KBM-7 (cell line): Measurements from ENCODE around the gene SOS2.
A peak's percentile ranks its signal among the peaks of the same experiment; 100 is the strongest.
"Not testable (repeated sequence)": the region's sequence is repeated elsewhere in the genome, so short reads cannot be mapped to it uniquely, and the experiment has no call there.

Experiments used
- DNase-seq: peaks from one replicate; pipeline ENCODE4 v3.0.0-alpha.2; 2015
- in situ Hi-C: fragments of 300-500 bp; cut with MboI; formaldehyde crosslinking; loops from 2 replicates; pipeline ENCODE4 v1.14.3; 2020; ENCODE audit warnings: low sequenced_read_pairs, low pct_unique_long_range_greater_than_20kb, mixed read lengths

Gene SOS2

GRCh38 chr14:50092006-50092555, 139.3 kb downstream of the SOS2 start:
- DNase-seq: no peak
- in situ Hi-C loops: no loop called here

GRCh38 chr14:50091240-50091913, 140.0 kb downstream of the SOS2 start:
- no peak for DNase-seq
- in situ Hi-C loops: no loop called here

- in situ Hi-C loops: no loop called here
- DNase-seq: no peak
These were observed 142.2 kb downstream of the SOS2 start for GRCh38 chr14:50089208-50089607.

- in situ Hi-C loops: no loop called here
- DNase-seq: no peak
These were observed 142.6 kb downstream of the SOS2 start for GRCh38 chr14:50088731-50089130.

GRCh38 chr14:50088117-50088515, 143.3 kb downstream of the SOS2 start:
- DNase-seq: no peak
- in situ Hi-C loops: no loop called here

GRCh38 chr14:50087341-50088116, 143.8 kb downstream of the SOS2 start:
- in situ Hi-C loops: no loop called here
- peak; percentile 44 for DNase-seq

- DNase-seq: no peak
- in situ Hi-C loops: no loop called here
These were observed 145.1 kb downstream of the SOS2 start for GRCh38 chr14:50086321-50086711.

GRCh38 chr14:50085570-50086320, 145.6 kb downstream of the SOS2 start:
- in situ Hi-C loops: no loop called here
- DNase-seq: no peak

GRCh38 chr14:50084666-50085065, 146.7 kb downstream of the SOS2 start:
- in situ Hi-C loops: no loop called here

GRCh38 chr14:50083467-50084337, 147.7 kb downstream of the SOS2 start:
- in situ Hi-C loops: no loop called here
- DNase-seq: no peak

More at GRCh38 chr14:50084666-50085065, 146.7 kb downstream of the SOS2 start:
- DNase-seq: no peak

GRCh38 chr14:50082784-50083466, 148.5 kb downstream of the SOS2 start:
- DNase-seq: no peak
- in situ Hi-C loops: no loop called here

GRCh38 chr14:50082308-50082742, 149.1 kb downstream of the SOS2 start:
- in situ Hi-C loops: no loop called here
- no peak for DNase-seq

GRCh38 chr14:50079103-50079502, 152.3 kb downstream of the SOS2 start:
- DNase-seq, in situ Hi-C loops: not testable (repeated sequence)

- DNase-seq, in situ Hi-C loops: not testable (repeated sequence)
These were observed 157.7 kb downstream of the SOS2 start for GRCh38 chr14:50073663-50074062.

GRCh38 chr14:50072395-50072794, 159.0 kb downstream of the SOS2 start:
- no peak for DNase-seq
- in situ Hi-C loops: no loop called here

- no peak for DNase-seq
- in situ Hi-C loops: no loop called here
These were observed 160.4 kb downstream of the SOS2 start for GRCh38 chr14:50070840-50071548.

GRCh38 chr14:50070230-50070629, 161.1 kb downstream of the SOS2 start:
- in situ Hi-C loops: no loop called here
- no peak for DNase-seq

- DNase-seq: no peak
- in situ Hi-C loops: no loop called here
These were observed 162.1 kb downstream of the SOS2 start for GRCh38 chr14:50069325-50069724.
